Ovary (tissue), 1 donor: ENCODE results near the gene PATL2.

Experiments used
- EP300 ChIP-seq: sonication (generic); formaldehyde crosslinking; IDR thresholded peaks from one replicate; pipeline ENCODE4 v1.6.1; 2017; ENCODE audit warnings: antibody characterized with exemption
- POLR2A ChIP-seq: fragments of 450-650 bp; IDR thresholded peaks from one replicate; pipeline ENCODE4 v1.6.1; 2017; ENCODE audit warnings: antibody characterized with exemption, mild to moderate bottlenecking, moderate library complexity

DNA sequence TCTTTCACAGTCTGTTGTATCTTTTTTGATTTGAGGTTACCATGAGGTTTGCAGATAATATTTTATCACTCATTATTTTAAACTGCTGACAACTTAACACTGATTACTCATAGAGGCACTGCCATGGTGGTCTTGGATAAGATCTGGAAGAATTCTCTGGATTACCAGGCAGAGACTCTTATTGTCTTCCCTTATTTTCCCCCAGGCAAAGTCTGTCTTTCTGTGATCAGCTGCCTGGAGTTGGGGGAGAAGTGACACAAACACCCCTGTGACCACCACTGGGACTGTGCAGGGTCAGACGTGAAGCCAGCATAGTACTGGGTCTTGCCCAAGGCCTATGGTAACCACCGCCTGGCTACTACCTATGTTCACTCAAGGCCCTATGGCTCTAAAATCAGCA lies 4.7 kb downstream of the PATL2 start:
- TF ChIP-seq POLR2A, result no peak
- no peak for TF ChIP-seq EP300
